T-helper 9 cell (primary cell): Measurements from ENCODE around the gene FLNC.

Experiments
- DNase-seq: peaks from one replicate; pipeline ENCODE4 v3.0.0-alpha.2; 2020

Gene FLNC

GRCh38 chr7:128863433-128863989 is 33.3 kb downstream of the FLNC start:
- peak; percentile 23 for DNase-seq

DNA sequence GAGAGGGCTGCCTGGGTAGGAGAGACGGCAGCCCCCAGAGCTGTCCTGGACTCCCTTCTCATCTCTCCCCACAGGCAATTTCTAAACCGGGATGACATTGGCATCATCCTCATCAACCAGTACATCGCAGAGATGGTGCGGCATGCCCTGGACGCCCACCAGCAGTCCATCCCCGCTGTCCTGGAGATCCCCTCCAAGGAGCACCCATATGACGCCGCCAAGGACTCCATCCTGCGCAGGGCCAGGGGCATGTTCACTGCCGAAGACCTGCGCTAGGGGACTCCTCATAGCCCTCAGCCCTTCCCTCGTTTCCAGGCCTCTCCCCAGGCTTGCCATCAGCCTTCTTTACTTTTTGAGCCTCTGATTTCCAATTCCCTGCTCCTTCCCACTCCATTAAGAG is 35.1 kb downstream of the FLNC start:
- DNase-seq: no peak

DNA sequence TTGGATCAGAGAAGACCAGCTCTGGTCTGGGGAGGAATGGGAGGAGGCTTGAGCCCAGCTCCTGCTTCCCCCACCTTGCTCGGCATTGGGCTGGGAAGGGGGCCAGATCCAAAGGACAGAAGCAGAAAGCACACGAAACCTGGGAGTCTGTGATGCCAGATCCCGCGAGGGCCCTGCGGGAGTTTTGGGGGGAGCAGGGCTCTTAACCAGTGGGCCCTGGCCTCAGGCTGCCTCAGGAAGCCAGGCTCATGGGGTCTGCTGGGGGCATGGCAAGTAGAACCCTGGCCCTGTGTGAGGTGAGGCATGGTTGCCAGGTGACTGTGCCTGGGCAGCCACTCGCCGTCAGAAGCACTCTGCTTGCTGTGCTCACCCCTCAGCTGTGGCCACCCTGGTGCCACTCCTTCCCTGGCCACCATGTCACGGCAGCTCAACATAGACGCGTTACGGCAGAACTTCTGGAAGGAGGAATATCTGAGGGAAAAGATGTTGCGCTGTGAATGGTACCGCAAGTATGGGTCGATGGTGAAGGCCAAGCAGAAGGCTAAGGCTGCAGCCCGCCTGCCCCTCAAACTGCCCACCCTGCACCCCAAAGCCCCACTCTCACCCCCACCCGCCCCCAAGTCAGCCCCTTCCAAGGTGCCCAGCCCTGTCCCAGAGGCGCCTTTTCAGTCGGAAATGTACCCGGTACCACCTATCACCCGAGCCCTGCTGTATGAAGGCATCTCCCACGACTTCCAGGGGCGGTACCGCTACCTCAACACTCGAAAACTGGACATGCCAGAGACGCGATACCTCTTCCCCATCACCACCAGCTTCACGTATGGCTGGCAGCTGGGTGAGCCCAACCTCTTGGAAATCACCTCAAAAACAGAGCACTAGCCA is 36.0 kb downstream of the FLNC start:
- DNase-seq: no peak

GRCh38 chr7:128867241-128867640 is 37.0 kb downstream of the FLNC start:
- no peak for DNase-seq

DNA sequence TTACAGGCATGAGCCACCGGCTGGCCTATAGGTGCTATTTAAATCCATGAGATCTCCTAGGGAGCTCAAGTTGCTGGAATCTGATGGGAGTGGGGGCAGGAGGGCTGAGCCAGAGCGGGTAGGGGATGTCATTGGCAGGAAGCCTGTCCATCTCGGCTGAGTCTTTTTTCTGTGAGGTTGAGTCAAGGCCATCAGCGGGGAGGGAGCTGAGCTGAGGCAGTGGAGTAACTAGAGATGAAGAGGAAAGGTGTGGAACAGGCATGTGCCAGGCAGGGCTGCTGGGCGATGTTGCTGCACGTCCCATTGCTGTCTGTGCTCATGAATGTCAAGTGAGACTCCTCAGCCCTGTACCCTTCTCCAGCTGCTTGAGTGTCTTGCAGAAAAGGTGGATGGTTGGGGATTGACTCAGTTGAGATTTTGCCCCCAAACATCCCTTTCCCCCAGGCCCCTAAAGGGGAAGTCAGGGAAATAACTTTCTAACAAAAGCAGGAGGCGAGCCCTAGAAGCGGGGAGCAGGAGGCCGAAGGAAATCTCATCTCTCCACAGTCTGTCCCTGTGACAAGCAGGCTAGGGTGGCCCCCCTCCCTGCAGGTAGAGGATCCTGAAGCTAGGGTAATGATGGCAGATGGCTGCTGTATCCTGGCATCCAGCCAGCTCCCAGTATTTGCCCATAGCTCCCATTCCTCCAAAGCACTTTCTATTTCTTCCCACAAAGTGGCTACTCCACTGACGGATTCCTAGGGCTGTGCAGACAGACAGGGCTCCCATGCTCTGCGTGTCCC is 37.8 kb downstream of the FLNC start:
- DNase-seq: no peak

GRCh38 chr7:128868624-128869137 is 38.5 kb downstream of the FLNC start:
- no peak for DNase-seq

DNA sequence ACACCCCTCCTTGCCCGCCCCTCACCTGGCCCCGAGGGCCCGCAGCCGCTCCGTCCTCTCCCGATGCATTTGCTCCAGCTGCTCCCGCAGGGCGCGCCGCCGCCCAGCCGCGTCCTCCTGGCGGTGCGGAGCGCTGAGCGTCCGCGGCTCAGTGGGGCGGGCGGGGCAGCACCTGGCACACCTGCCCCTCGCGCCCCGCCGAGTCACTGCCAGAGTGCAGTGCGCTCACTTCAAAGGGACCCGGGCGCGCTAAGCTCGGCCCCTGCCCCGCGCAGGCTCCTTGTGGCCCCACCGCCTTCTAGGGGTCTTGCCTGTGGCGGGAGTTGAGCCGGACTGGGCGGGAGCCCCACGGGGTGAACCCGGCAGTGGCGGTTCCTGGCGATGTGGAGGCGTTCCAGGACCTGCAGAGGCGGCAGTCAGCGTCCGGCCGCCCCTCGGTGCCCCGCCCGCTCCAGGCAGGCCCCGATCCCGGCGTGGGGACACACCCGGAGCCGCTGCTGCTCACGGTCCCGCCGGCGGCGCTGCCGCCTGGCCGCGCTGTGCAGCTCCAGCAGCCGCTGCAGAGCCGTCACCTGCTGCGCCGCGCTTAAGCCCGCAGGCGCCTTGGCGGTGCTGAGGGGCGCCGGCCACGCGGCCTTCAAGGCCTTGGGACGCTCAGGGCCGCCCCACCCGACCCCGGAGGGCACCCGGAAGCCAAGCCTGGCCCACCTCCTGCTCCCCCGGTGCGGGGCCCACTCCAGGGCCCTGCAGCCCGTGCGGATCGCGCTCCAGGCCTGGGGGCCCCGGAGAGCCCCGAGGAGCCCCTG is 39.1 kb downstream of the FLNC start:
- peak; percentile 23 for DNase-seq

DNA sequence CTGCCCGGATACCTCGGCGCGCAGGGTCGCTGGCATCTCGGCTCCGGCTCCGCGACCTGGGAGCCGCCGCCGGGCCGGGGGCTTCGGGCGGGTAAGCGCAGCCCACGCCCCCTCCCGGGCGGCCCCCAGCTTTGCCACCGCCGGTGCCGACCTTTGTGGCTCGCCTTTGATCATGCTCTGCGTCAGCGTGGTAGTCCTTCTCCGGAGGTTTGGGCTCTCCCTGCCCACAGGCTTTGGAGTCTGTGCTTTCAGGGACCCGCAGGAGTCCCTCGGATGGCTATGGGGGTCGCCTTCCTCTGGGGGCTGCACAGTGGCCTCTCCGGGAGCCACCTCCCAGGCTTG is 39.7 kb downstream of the FLNC start:
- DNase-seq: no peak

- no peak for DNase-seq
Observed at GRCh38 chr7:128871050-128871449, 40.8 kb downstream of the FLNC start.

- no peak for DNase-seq
Observed at GRCh38 chr7:128872394-128872824, 42.2 kb downstream of the FLNC start.

- no peak for DNase-seq
Observed at GRCh38 chr7:128873234-128873633, 43.0 kb downstream of the FLNC start.

DNA sequence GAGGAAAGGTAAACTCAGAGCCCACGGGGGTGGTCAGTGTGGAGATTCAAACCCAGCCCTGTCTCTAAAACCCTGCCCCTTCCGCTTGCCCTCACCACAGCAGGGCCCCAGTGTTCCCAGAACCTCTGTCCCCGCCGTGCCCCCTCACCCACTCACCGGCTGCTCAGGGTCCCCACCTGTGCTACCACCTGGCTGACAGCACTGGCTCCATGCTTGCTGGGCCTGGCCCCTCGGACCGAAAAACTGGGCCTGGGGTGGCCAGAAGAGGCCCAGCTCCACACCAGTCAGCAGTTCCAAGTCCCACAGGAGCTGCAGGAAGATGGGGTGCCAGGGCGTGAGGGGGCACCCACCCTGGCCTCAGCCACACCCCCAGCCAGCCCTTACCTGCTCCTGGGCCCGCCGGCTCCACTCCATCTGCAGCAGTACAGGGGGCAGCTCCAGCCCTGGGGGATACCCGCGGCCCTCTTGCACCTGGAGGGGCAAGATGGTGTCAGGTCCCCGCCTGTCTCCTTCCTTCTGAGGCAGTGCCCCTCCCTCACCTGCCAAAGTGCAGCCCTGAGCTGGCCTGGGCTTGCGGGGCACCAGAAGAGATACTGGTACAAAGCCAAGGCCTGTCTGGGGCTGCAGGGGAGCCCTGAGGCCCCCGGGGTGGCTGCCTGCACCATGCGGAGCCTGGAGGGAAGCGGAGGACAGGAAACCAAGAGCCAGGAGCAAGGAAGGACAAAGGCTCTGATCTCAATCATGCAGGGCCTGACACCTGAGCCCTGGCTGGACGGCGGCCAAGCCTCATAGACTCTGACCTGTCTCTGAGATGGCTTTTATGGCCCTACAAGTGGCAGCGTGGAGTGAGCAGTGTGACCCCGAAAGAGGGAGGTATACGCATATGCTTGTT is 44.2 kb downstream of the FLNC start:
- no peak for DNase-seq

GRCh38 chr7:128875523-128875948 is 45.3 kb downstream of the FLNC start:
- no peak for DNase-seq

DNA sequence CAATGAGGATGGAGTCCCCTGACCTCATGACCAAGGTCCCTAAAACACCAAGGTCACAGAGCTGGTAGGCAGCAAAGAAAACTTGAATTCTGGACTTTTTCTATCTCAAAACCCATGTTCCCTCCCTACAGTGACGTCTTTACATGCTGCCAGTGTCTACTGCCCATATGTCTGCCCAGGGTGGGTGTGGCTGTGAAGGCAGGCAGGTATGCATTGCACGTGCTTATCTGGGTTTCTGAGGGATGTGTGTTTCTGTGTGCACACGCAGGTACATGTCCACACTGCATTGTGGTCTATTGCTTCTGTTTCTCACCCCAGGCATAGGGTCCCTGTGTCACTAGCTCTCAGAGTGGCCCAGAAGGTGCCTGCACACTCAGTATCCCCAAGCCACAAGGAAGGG is 45.9 kb downstream of the FLNC start:
- no peak for DNase-seq

- DNase-seq: no peak
Observed at GRCh38 chr7:128876586-128876977, 46.4 kb downstream of the FLNC start.

DNA sequence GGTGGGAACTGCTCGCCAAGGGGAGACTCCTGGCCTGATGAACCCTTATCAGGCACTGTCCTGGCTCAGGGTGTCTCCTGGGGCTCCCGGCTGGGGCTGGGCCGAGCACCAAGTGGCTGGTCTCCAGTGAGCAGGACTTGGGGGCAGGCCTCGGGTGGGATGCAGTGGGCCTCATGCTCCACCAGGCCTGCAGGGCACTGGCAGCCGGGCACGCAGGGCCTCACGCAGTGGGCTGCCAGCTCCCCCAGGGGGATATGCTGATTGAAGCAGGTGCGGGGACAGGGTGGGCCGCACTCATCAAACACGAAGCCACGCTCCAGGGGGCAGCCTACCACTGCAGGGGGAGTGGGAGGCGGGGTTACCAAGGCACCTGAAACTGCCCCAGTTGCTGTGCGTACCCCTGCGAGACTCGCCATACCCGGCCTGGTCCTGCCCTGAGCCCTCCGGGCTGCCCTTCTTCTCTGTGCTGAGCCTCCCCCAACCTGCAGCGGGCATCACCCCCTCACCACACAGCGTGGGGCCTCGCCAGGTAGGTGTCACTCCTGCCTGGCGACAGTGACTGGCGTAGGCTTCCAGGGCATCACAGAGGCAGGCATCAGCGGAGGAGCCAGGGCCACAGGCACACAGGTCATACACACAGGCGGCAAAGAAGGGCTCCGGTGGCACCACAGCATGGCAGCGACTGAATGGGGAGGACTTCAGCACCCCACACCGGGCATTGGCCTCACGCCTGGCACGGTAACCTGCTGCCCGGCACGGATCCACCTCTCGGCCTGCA is 47.0 kb downstream of the FLNC start:
- DNase-seq: no peak

DNA sequence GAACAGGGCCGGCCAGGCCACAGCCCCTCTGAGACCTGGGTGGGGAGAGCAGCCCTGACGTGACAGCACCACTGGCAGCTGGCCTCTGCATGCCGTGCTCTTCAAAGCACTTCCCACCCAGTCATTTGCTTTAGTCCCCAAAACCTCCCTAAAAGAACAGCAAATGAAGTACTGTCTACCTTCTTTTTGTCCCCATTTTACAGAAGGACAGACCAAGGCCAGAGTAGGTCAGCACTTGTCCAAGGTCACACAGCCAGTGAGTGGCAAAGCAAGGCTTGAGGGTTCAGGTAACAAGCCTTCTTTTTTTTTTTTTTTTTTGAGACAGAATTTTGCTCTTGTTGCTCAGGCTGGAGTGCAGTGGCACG is 47.5 kb downstream of the FLNC start:
- no peak for DNase-seq

DNA sequence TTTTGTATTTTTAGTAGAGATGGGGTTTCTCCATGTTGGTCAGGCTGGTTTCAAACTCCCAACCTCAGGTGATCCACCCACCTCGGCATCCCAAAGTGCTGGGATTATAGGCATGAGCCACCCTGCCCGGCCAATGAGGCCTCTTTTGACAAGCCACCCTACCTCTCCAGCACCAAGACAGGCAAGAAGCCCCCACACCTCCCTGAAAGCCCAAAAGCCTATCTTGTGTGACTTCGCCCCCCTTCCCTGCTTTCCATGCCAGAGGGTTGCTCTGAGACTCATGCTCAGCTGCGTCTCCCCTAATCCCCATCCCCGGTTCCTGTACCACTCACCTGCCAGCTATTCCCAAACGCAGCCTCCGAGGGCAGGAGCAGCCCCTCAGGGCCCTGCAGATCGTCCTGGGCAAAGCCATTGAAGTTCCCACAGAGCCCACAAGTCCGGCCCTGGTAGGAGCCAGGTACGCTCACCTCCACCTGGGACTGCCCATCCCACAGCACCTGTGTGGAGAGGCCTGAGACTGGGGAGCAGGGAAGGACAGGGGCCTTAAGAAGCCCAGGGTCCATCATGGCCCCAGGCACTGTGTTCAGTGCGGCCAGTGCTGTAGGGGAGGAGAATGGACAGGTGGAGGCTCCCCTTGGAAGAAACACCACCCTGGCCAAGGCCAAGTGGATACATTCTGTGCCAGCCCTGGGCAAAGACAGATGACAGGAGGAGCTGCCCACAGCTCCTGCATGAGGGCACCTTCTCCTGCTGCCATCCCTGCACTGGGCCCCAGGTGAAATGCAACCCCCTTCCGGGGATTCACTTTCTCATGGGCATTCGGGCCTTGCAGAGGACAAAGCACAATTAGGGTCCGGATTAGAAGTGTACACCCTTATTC is 48.3 kb downstream of the FLNC start:
- DNase-seq: no peak

DNA sequence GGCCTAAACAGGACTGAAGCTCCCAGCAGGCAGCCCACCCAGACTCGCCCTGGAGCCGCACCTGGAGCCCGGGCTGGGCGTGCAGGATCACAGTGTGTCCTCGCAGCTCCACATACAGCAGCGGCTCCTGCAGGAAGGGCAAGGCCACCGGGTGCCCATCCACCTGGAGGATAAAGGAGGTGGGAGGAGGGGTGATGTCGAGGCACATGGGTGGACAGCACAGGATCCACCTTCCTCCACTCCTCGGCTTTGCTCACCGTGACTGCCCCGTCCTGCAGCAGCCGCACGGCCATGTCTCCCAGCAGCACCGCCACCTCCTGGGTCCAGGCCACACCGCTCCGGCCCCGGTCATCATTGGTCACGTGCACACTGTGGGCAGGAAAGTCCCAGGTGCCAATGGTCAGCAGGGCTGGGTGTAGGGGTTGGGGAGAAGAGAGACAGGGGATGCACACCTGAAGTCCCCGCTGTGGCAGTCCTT is 49.3 kb downstream of the FLNC start:
- DNase-seq: no peak
